ENCODE results near the gene TMEM255A. TPM values are rescaled to one million over a fixed set of nuclear protein-coding genes. Genes with fewer than 3 reads are reported as not detected.

TMEM255A gene
- total and polyA plus RNA-seq, 2 of the 4 experiments (the other 2 are of a cell fraction) = 0.03 TPM; not detected in 1

DNA sequence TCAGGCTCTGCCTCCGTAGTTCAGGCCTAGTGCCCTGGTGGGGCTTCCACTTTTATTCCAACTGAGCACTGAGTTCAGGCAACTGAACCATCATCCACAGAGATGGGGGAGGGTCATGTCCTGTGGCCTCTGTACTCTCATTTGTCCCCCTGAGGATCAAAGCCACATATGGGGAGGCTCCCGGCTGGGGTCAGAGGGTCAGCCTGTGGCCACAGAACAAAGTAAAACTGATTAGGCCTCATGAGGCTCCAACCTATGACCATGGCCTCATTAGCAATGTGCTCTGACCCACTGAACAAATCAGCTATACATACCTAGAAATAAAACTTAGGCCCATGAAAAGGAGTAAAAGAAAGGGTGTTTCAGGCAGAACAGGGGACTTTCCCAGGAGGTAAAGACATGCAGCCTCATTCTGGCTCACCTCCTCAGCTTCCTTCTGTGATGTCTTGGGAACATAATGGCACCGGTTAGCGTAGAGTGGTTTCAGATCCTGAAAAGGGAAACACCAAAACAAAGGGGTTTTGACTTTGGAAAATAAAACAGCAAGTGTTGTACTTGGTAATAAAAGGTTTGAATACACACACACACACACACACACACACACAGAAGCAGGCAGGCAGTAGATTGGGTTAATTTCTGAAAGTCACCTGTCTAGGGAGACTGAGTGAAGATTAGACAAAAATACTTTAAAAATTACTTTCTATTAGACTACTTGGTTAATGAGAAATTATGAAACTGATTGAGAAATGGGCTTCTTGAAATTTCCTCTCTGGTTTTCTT, 24.3 kb downstream of the TMEM255A start:
- Histone ChIP-seq H2BK15ac (ENCODE audit: low read depth, low read length) (no peak overlapping the region), H3K56ac (ENCODE audit: extremely low read depth, insufficient read depth, low read length) (no peak overlapping the region), H3K27me3 (ENCODE audit: control insufficient read depth, insufficient read depth, low read length) (peaks cover 6% of the 10 kb centered on the region), H2AFZ (replicated peaks; ENCODE audit: low read length, poor library complexity) (no peak overlapping the region), H3K14ac (replicated peaks; ENCODE audit: low read depth, low read length) (no peak overlapping the region), H4K5ac (ENCODE audit: low read depth, low read length) (no peak overlapping the region), H3K4me2 (ENCODE audit: low read depth, low read length) (no peak overlapping the region), H3K9me3 (ENCODE audit: control insufficient read depth, insufficient read depth, low read length) (no peaks in the 10 kb centered on the region), H4K20me1 (ENCODE audit: insufficient read depth, low read length) (no peaks in the 10 kb centered on the region), H2AK9ac (replicated peaks; ENCODE audit: low read depth, low read length, poor library complexity) (no peak overlapping the region), H3K23ac (ENCODE audit: low read depth, low read length) (no peak overlapping the region), H3K27ac (ENCODE audit: insufficient read depth, low read length) (no peak overlapping the region), H3K36me3 (ENCODE audit: control insufficient read depth, insufficient read depth, low read length) (no peaks in the 10 kb centered on the region), H3K79me1 (ENCODE audit: low read depth in 1 of 2, low read length in 2 of 2) (no peaks in the 10 kb centered on the region), H3K4ac (ENCODE audit: low read depth, low read length) (no peak overlapping the region), H4K91ac (ENCODE audit: insufficient read depth, low read depth, low read length) (no peak overlapping the region), H4K8ac (ENCODE audit: low read depth in 2 of 2, low read length in 2 of 2) (no peak overlapping the region), H3K18ac (ENCODE audit: low read depth, low read length) (no peak overlapping the region), H2BK120ac (ENCODE audit: low read depth, low read length) (no peak overlapping the region), H2AK5ac (ENCODE audit: low read depth, low read length) (no peak overlapping the region), H2BK5ac (ENCODE audit: low read depth, low read length, poor library complexity, severe bottlenecking) (no peak overlapping the region), H3K4me1 (ENCODE audit: control insufficient read depth, insufficient read depth, low read length) (no peaks in the 10 kb centered on the region), H3K4me3 (ENCODE audit: insufficient read depth, low read depth, low read length) (no peak overlapping the region), H3K9me1 (ENCODE audit: insufficient read depth, low read length) (no peaks in the 10 kb centered on the region), H3K9ac (ENCODE audit: low read depth, low read length) (no peak overlapping the region), H2BK20ac (ENCODE audit: low read depth, low read length) (no peak overlapping the region)
- in situ Hi-C loops (cut with MboI; ENCODE audit: low sequenced_read_pairs) = no loop called here
- no TSS peak for BruUV-seq (replicated peaks)
- ChIA-PET POLR2A (ENCODE audit: unreplicated experiment) (no interaction called here), CTCF (interaction anchor here (0.5 kb wide), 1 partner anchor 1094 kb away, joined by 3 read pairs; no protein-coding TSS in a partner anchor)
- TF ChIP-seq MAFK (IDR thresholded peaks at IDR 0.05; ENCODE audit: low read depth, low read length) (no peak), CHD1 (IDR thresholded peaks at IDR 0.05; ENCODE audit: low read depth, low read length) (no peak), SMC3 (IDR thresholded peaks at IDR 0.05; ENCODE audit: low read depth, low read length) (no peak), BHLHE40 (IDR thresholded peaks at IDR 0.05; ENCODE audit: low read depth, low read length) (no peak), RFX5 (IDR thresholded peaks at IDR 0.05; ENCODE audit: low read depth, low read length) (no peak), POLR2A (IDR thresholded peaks at IDR 0.05; ENCODE audit: low read depth, low read length) (no peak), NFE2L2 (IDR thresholded peaks at IDR 0.05; ENCODE audit: low read depth, low read length) (no peak), RCOR1 (IDR thresholded peaks at IDR 0.05; ENCODE audit: insufficient replicate concordance, low read length) (no peak), MXI1 (IDR thresholded peaks at IDR 0.05; ENCODE audit: borderline replicate concordance, low read depth, low read length) (no peak), CEBPB (IDR thresholded peaks at IDR 0.05; ENCODE audit: low read depth, low read length) (no peak), RAD21 (IDR thresholded peaks at IDR 0.05; ENCODE audit: low read length) (no peak), USF2 (IDR thresholded peaks at IDR 0.05; ENCODE audit: low read depth, low read length) (no peak), FOS (IDR thresholded peaks at IDR 0.05; ENCODE audit: low read depth, low read length) (no peak), MAZ (IDR thresholded peaks at IDR 0.05; ENCODE audit: borderline replicate concordance, low read depth, low read length) (no peak), CTCF (conservative IDR thresholded peaks at IDR 0.05; ENCODE audit: low read depth, low read length) (no peak)
- TF ChIP-seq, protein P1, sequence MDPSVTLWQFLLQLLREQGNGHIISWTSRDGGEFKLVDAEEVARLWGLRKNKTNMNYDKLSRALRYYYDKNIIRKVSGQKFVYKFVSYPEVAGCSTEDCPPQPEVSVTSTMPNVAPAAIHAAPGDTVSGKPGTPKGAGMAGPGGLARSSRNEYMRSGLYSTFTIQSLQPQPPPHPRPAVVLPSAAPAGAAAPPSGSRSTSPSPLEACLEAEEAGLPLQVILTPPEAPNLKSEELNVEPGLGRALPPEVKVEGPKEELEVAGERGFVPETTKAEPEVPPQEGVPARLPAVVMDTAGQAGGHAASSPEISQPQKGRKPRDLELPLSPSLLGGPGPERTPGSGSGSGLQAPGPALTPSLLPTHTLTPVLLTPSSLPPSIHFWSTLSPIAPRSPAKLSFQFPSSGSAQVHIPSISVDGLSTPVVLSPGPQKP (IDR thresholded peaks at IDR 0.05; ENCODE audit: borderline replicate concordance, low read depth, low read length) = no peak
- no peak for DNase-seq
- no CpG with 5 or more reads among the region's 4 CpGs for whole genome bisulfite sequencing, 2 experiments (ENCODE audit: extremely low coverage in 2 of 2, insufficient read length in 1 of 2)
- dilution Hi-C loops (cut with HindIII; ENCODE audit: low sequenced_read_pairs, unreplicated experiment) = no loop called here
- intact Hi-C loops (cut with micrococcal nuclease) = no loop called here
- no peak for ATAC-seq (ENCODE audit: low read depth)
